Esophagus (tissue), 2 donors: ENCODE results near the gene NEURL1B. TPM values are rescaled to one million over a fixed set of nuclear protein-coding genes. Genes with fewer than 3 reads are reported as not detected.
"Not testable (repeated sequence)": the region's sequence is repeated elsewhere in the genome, so short reads cannot be mapped to it uniquely, and the experiment has no call there.

ENCODE experiments used
- H3K27ac ChIP-seq, 2 donors: one replicate each; pipeline ENCODE4 v1.5.1; 2013; ENCODE audit warnings: low read depth in 2 of 2, mild to moderate bottlenecking in 2 of 2, inconsistent platforms in 1 of 2, low read length in 1 of 2, moderate library complexity in 1 of 2
- H3K27me3 ChIP-seq, 2 donors: one replicate each; pipeline ENCODE4 v1.6.1; 2013; ENCODE audit warnings: low read length in 2 of 2, control low read depth in 1 of 2, mild to moderate bottlenecking in 1 of 2; ENCODE audit not compliant: insufficient read depth in 2 of 2, control insufficient read depth in 1 of 2
- H3K36me3 ChIP-seq, 2 donors: one replicate each; pipeline ENCODE4 v1.6.1; 2013; ENCODE audit warnings: low read length in 1 of 2; ENCODE audit not compliant: control insufficient read depth in 2 of 2, insufficient read depth in 2 of 2
- H3K4me1 ChIP-seq, 2 donors: one replicate each; pipeline ENCODE4 v1.6.1; 2013; ENCODE audit warnings: low read length in 1 of 2; ENCODE audit not compliant: control insufficient read depth in 2 of 2, insufficient read depth in 2 of 2
- H3K4me3 ChIP-seq, 2 donors: one replicate each; pipeline ENCODE4 v1.5.1; 2013; ENCODE audit warnings: low read length in 2 of 2, mild to moderate bottlenecking in 2 of 2, low read depth in 1 of 2, moderate library complexity in 1 of 2
- H3K9me3 ChIP-seq, 2 donors: one replicate each; pipeline ENCODE4 v1.6.1; 2013; ENCODE audit warnings: mild to moderate bottlenecking in 2 of 2, low read depth in 1 of 2, low read length in 1 of 2, moderate library complexity in 1 of 2; ENCODE audit not compliant: control insufficient read depth in 2 of 2, insufficient read depth in 1 of 2
- WGBS, 2 donors: extraction: QIAGEN DNeasy Blood & Tissue Kit; methylation state at CpG; one replicate each; pipeline ENCODE4 v1.1.7; 2013; 5-methylcytosine and 5-hydroxymethylcytosine counted together
- polyA plus RNA-seq, 2 donors: library from polyadenylated mRNA; stranded (reverse); fragments of 200-250 nt; gene quantifications; one replicate each; pipeline ENCODE4 v1.2.3, GENCODE V29; 2013
- donor health status: healthy with polysubstance abuse.
- donor health status: Bipolar disorder and iron deficiency.

Gene NEURL1B
- polyA plus RNA-seq, 2 donors: 6.9 to 8.6 TPM

DNA sequence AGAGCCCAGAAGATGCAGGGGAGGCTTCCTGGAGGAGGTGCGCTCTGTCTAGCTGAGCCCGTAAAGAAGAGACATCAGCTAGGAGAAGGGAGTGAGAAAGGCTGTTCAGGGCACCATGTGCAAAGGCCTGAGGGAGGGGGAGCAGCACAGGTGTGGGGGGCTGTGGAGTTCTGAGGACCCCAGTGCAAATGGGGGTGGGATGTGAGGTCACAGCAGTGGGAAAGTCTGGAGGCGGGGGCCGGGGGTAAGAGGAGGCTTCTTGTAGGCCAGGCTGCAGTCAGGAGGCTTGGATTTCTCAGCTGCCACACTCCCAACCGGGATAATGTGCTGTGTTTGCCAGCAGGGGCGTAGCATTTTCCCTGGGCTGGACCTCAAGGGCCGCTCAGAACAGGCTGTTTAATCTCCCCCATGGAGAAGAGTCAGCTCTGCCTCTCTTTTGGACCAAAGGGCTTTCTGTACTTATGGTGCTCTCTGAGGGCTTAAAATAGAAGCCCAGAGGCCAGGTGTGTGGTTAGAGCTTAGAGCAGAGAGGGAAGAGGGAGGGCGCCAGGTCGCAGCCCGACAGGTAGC lies 5.7 kb downstream of the NEURL1B start:
- peak overlapping the region in 1 of 2 donors; percentile 79 for H3K27ac ChIP-seq
- WGBS, 2 donors: 56 to 66% methylated on average over 10 of the region's 10 CpGs
- H3K9me3 ChIP-seq: no peaks in the 10 kb centered on the region
- no peaks in the 10 kb centered on the region for H3K36me3 ChIP-seq
- peaks cover 5 to 22% of the 10 kb centered on the region in 2 donors for H3K4me1 ChIP-seq
- H3K4me3 ChIP-seq: no peak overlapping the region
- H3K27me3 ChIP-seq: no peaks in the 10 kb centered on the region

DNA sequence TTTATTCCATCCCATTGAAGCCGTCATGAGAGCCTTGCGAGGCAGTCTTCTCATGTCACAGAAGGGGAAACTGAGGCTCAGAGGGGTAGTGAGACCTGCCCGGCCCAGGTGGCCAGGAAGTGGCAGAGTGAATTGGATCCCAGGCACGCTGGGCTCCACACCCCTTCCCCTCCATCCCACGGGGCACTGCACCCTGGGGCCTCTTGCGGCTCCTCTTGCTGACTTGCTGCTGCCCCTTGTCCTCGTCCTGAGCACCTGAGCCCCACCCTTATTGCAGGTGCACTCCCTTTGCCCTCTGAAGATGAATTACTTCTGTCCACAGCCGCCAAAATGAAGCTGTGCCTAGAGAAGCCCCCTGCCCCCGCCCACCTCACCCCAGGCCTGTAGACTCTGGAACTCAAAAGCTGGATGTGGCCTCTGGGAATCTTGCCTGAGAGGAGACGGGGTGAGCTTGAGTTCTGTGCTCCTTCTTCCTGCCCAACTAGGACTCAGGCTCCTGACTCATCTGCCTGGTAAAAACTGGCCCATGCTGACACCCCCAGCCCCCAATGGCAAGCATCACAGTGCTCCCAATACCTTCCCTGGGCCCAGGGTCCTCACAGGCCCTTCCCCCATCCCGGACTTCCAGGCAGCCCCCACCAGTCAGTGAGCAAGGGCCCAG lies 6.4 kb downstream of the NEURL1B start:
- H3K27ac ChIP-seq: peak overlapping the region; percentile 26 to 79
- H3K4me3 ChIP-seq: no peak overlapping the region
- no peaks in the 10 kb centered on the region for H3K9me3 ChIP-seq
- H3K36me3 ChIP-seq: no peaks in the 10 kb centered on the region
- no peaks in the 10 kb centered on the region for H3K27me3 ChIP-seq
- 68 to 69% methylated on average over 8 to 11 of the region's 11 CpGs for WGBS, 2 donors
- peaks cover 5 to 22% of the 10 kb centered on the region in 2 donors for H3K4me1 ChIP-seq

DNA sequence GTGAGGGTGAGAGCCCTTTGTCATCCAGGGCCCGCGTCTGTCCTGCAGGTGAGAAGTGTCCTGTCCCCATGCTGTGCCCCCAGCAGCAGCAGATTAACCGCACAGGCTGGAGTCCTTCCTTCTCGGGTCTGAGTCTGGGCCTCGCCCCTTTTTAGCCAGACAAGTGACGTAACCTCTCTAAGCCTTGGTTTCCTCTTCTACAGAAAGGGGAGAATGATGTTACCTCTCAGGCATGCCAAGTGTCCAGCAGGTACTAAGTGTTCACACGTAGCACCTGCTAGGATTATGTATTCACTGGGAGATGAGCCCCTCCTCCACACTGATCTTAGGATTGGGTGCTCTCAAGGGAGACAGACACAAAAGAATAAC lies 6.9 kb downstream of the NEURL1B start:
- H3K27me3 ChIP-seq: no peaks in the 10 kb centered on the region
- 56 to 63% methylated on average over 7 of the region's 7 CpGs for WGBS, 2 donors
- H3K27ac ChIP-seq: peak overlapping the region; percentile 26 to 79
- H3K4me3 ChIP-seq: no peak overlapping the region
- H3K4me1 ChIP-seq: peaks cover 5 to 22% of the 10 kb centered on the region in 2 donors
- H3K9me3 ChIP-seq: no peaks in the 10 kb centered on the region
- no peaks in the 10 kb centered on the region for H3K36me3 ChIP-seq

DNA sequence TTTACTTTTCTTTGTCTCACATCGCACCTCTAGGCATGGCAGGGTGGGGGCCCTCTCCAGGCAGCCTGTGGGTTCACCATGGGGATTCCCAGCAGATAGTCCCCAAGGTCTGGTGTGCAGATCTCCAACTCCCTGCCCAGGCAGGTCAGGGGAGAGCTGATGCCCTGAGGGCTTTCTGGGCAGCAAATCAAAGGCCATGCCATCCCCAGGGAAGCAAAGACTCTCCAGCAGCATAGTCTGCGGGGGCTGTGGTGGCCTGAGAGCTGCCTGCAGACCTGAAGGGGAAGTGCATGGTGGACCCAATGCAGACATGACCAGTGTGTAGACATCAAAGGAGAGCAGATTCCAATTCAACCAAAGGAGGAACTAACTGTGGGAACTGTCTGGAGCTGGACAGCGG lies 7.7 kb downstream of the NEURL1B start:
- Histone ChIP-seq H3K27ac (peak overlapping the region; percentile 11 to 79), H3K4me1 (peaks cover 5 to 18% of the 10 kb centered on the region in 2 donors)
- 50 to 64% methylated on average over 3 of the region's 3 CpGs for WGBS, 2 donors

DNA sequence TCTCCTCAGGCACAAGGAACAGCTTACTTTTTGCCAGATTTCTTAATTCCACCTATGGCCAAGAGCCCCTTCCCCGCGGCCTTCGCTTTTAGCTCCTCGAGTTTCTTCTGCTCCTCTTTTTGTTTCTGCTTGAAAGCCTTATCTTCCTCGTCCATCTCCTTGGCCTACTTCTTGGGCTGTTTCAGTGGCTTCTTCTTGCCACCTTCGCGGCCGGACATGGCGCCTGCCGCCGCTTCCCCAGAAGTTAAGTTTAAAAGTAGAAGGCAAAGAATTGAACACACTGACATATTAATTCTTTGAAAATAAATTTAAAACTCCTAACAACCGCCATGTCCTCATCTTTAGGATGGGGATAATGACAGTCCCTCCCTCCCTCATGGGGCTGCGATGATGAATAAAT lies 15.4 kb downstream of the NEURL1B start:
- H3K27ac ChIP-seq, H3K36me3 ChIP-seq, H3K4me3 ChIP-seq, H3K27me3 ChIP-seq, H3K9me3 ChIP-seq: not testable (repeated sequence)
- peaks cover 3 to 11% of the 10 kb centered on the region in 2 donors for H3K4me1 ChIP-seq
- WGBS, 2 donors: 88 to 98% methylated on average over 13 of the region's 13 CpGs

More for the DNA sequence above, 7.7 kb downstream of the NEURL1B start:
- no peaks in the 10 kb centered on the region for H3K27me3 ChIP-seq
- H3K9me3 ChIP-seq: no peaks in the 10 kb centered on the region
- no peak overlapping the region for H3K4me3 ChIP-seq
- no peaks in the 10 kb centered on the region for H3K36me3 ChIP-seq

DNA sequence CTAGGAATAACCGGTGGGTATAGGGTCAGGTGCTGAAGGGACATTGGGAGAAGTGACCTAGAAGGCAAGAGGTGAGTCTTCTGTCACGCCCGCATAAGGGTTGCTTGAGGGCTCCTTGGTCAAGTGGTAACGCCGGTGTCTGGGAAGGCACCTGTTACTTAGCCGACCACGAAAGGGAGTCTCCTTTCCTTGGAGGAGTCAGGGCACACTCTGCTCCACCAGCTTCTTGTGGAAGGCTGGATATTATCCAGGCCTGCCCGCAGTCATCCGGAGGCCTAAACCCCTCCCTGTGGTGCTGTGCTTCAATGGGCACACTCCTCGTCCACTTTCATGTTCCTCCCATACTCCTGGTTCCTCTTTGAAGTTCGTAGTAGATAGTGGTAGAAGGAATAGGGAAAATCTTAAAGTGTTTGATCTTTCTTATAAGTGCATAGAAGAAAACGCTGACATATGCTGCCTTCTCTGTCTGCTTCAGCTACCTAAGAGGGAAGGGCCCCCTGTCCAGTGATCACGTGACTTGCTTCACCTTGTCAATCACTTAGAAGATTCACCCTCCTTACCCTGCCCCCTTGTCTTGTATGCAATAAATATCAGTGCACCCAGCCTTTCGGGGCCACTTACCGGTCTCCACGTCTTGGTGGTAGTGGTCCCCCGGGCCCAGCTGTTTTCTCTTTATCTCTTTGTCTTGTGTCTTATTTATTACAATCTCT lies 16.6 kb downstream of the NEURL1B start:
- H3K4me3 ChIP-seq, H3K27me3 ChIP-seq, H3K36me3 ChIP-seq, H3K9me3 ChIP-seq: not testable (repeated sequence)
- peak overlapping the region in 1 of 2 donors; percentile 85 for H3K27ac ChIP-seq
- WGBS, 2 donors: 79 to 84% methylated on average over 17 of the region's 17 CpGs
- peaks cover 3 to 11% of the 10 kb centered on the region in 2 donors for H3K4me1 ChIP-seq

DNA sequence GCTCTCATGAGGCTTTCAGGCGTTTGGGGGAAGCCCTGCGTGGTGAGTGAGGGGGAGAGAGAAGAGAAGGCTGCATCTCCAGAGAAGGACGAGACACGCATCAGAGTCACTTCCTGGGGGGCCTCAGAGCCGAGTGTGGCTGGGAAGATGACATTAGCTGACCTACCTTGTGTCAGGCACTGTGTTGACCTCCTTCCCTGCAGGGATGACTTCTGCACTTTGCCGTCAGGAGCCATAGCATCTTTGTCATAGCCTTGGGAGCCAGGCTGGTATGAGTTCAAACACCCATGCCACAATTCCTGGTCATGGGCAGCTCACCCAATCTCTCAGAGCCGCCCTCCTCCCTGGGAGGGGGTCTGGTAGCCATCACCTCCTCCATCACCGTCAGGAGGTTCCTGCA lies 17.3 kb downstream of the NEURL1B start:
- Histone ChIP-seq H3K4me3 (no peak overlapping the region), H3K9me3 (peaks cover 0 to 3% of the 10 kb centered on the region in 2 donors), H3K27ac (peak overlapping the region; percentile 61 to 85), H3K27me3 (no peaks in the 10 kb centered on the region), H3K36me3 (no peaks in the 10 kb centered on the region), H3K4me1 (peaks cover 3 to 11% of the 10 kb centered on the region in 2 donors)
- WGBS, 2 donors: 69% methylated on average over 8 of the region's 8 CpGs

DNA sequence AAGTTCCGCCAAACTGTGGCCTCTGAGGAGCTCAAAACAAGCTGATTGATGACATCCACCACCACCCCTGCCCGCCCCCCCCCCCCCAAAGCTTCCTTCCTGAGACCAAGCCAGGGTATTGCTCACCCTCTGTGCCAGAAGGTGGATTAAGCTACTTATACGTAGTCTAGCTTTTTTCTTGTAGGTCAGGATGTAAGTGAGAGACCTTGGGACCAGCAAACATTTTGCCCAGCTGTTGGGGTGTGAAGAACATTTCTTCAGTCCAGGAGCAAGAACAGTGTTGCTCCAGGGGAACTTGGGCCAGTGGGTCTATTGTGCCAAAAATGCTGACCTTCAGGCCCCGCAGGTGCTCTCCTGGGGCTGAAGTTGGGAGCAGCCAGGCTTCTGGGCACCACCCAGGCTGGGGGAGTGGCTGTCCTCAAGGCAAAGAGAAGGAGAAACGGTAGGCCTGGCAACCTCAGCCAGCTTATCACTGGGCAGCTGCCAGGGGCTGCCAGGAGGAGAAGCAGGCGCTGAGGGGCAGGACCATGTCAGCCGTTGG lies 18.0 kb downstream of the NEURL1B start:
- H3K4me3 ChIP-seq: no peak overlapping the region
- no peaks in the 10 kb centered on the region for H3K27me3 ChIP-seq
- 15 to 18% methylated on average over 6 to 7 of the region's 7 CpGs for WGBS, 2 donors
- H3K27ac ChIP-seq: peak overlapping the region; percentile 61 to 85
- no peaks in the 10 kb centered on the region for H3K36me3 ChIP-seq
- peaks cover 3 to 11% of the 10 kb centered on the region in 2 donors for H3K4me1 ChIP-seq
- H3K9me3 ChIP-seq: peaks cover 0 to 3% of the 10 kb centered on the region in 2 donors

DNA sequence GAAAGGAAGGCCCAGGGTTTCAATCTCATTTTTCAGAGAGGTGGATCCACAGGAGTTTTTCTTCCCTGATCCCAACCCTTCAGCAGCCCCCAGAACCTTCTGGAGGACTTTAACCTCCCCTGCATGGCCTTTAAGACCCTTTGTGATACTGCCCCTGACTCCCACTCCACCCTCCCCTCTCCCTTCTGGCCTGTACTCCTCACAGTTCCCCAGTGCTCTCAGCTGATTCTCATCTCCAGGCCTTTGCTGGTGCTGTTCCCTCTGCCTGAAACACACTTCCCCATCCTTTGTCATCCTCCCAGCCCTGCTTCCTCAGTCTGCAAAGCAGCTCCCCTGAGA lies 18.5 kb downstream of the NEURL1B start:
- Histone ChIP-seq H3K27me3 (no peaks in the 10 kb centered on the region), H3K27ac (peak overlapping the region; percentile 61 to 85), H3K4me1 (peaks cover 3 to 11% of the 10 kb centered on the region in 2 donors), H3K9me3 (peaks cover 0 to 3% of the 10 kb centered on the region in 2 donors), H3K4me3 (no peak overlapping the region), H3K36me3 (no peaks in the 10 kb centered on the region)
